NCI-H187 treated with DMSO at 0.1 percent for 48 hours (cell line): ENCODE results near the gene CLK1.
"Not testable (repeated sequence)": the region's sequence is repeated elsewhere in the genome, so short reads cannot be mapped to it uniquely, and the experiment has no call there.

Experiments
- DNase-seq: peaks from one replicate; lab custom pipeline; 2025; lab: John Stamatoyannopoulos, UW

CLK1 gene

DNA sequence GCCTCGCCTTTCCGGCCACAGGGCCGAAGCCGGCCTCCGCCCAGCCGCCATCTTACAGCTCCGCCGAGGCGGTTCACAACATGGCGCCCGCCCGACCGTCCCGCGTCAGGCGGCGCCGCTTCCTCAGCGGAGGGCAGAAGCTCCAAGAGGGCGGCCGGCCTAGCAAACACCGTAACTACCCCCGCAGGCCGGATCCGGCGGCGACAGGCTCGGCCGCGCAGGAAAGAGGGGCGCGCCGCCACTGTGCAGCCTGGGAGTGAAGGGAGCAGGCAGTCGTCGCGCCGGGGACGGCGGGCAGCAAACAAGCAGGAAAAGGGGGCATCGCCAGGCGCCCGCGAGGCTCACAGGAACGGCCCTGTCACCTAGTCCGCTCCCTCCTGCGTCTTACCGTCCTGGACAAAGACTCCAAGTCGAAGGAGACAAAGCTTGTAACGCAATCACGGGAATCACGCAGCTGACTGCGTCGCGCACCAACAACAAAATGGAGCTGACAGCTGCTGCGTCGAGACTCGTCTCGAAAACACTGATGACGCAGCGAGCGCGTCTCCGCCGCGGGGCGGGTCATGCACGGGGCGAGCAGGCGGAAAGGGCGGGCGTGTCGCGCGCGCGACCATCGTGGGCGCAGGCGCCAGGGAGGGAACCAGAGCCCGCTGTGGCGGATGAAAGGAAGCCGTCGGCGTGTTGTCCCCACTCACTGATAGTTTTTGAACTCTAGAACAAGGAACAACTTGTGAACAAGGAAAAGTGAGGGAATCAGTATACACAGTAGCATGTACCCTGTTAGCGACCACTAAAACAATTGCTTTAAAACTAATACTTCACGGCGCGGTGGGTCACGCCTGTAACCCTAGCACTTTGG, at the start of gene CLK1:
CLK1 (minus strand) TSS at position 483 of the 859 bp plus-strand sequence. CDS start 2,796 bp downstream, outside the sequence.
- DNase-seq: peak; percentile 29

DNA sequence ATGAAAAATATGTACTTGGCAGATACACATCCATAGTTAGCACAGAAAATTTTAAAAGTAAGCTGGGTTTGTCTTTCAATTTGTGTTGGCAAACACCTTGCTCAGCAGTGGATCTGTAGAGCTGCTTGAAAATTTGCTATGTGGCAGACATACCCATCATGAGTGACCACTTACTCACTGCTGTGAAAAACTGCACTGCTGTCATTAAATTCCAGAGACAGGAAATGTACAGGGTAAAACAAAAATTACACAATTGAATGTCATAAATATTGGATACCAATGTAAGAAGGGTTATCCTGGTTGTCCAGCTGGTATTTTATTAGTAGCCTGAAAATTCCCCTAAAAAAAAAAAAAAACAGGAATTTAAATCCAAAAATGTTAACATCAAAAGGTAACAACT, 49.2 kb upstream of the CLK1 start:
- DNase-seq: no peak

DNA sequence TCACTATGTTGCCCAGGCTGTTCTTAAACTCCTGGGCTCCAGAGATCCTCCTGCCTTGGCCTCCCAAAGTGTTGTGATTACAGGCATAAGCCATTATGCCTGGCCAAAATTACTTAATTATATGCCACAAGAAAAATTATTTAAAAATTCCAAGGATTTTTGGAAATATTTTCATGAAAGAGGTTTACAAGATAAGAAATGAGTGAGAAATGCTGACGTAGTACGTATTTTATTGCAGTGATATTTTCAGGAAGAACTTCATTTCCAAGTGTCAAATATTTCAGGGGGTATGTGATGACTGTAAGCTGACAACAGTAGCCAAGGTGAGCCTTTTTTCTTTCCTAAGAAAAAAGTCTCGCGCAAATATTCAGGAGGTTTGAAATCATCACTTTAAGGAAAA, 45.5 kb upstream of the CLK1 start:
- DNase-seq: no peak

DNA sequence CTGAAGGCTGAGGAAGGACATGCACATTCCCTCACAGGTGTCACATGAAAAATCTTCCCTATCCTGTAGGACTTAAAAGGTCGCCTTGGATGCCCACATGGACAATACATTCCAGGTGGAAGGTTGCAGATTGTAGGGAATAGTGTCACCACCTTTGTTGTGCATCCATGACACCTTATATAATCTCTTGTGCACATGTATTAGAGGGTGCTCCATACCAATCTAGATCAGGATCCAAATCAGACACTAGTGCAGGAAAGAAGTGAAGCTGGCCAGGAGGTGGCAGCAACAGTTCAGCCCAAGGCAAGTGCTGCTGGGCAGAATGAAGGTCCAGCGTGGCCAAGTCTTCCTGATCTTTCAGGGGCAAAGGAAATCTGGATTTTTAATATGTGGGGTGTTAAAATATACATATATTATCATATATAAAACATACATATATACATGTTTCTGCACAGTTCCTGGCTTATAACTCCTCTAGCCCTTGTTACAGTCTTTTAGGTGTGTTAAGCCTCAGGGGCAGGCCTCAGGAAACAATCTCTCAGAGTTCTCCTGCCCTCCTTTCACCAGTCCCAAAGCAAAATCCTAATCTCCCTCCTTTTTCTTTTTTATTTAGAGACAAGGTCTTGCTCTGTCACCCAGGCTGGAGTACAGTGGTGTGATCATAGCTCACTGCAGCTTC, 41.3 kb upstream of the CLK1 start:
- no peak for DNase-seq

DNA sequence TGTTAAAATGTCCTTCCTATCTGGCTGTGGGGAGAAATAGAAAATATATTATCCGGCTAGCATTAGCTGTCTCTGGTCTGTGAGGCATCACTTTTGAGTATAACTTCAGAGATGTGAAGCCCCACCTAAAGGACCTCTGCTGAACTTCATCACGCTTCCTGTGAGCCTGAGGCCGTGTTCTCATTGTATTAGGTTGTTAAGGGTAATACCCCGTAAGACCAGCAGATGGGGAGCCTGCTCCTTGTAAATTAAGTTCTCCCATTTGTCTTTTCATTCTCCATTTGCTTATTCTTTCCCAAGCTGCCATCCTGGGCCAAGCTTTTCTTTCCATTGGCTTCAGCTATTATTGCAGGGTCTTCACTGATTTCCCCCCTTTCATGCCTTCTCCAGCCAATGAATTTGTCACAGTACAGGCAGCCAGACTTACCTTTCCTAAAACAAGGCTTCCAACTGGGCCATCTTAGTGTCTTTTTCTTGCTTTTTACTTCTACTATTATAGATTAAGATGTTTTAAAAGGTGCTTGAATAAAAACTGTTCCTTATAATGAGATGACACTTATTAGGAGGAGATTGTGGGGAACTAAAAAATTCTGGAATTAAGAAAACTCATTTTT, 37.1 kb upstream of the CLK1 start:
- DNase-seq: no peak

DNA sequence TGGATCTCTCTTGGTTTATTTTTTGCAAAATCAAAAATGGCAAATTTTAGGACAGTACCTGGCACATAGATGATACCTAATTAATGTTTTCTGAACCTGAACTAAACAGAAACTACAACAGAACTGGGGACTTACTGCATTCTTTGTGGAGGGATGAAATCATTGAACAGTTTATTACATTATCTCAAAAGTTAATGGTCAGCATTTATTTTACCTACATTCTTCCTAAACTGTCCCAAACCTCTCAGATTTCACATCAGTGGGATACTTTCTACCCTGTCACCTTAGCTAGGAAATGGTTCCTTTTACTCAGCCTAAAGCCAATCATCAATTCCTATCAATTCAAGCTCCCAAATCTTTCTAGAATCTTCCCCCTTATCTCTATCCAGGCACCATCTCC, 35.0 kb upstream of the CLK1 start:
- DNase-seq: no peak

DNA sequence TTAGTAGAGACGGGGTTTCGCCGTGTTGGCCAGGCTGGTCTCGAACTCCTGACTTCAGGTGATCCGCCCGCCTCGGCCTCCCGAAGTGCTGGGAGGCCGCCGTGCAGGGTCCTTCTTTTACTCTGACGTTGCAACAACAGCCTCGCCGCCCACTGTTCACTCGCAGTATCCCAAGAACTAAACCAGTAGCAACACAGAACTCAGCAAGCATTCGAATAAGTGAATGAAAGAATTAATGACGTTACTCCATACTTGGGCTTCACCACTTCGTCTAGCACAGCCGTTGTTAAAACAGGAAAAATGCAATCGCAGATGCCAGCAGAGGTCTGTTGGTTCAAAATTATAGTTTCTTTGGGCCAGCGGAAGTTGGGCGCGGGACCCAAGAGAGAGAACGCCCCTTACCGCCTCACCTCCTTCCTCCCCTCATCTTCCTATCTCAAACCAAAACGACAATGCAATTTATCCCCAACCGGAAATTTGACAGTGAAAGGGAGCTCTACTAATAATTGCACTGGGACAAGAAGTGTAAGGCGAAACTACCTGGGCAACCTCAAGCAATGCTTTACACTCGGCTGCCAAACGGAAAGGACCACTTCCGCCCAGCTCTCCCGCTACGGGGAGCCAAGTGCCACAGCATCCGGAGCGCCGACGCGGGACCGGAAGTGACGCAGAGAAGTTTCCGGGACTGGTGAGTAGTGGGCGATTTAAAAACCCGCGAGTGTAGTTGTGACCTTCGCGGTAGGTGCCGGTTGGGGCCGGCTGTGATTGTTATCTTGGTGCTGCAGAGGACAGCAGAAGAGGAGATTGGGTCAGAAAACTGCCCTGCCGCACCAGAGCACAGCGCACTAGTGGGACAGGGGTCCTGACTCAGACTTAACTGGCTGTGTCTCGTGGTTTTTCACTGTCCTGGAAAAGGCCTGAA, 24.5 kb upstream of the CLK1 start, which contains the start of the genes NIF3L1 and PPIL3:
NIF3L1 (plus strand) TSS at position 668 of the 922 bp plus-strand sequence. CDS start 2,573 bp downstream, outside the sequence.
PPIL3 (minus strand) TSS at position 374 of the 922 bp plus-strand sequence. CDS start 1,462 bp downstream, outside the sequence.
- DNase-seq: peak; percentile 65

DNA sequence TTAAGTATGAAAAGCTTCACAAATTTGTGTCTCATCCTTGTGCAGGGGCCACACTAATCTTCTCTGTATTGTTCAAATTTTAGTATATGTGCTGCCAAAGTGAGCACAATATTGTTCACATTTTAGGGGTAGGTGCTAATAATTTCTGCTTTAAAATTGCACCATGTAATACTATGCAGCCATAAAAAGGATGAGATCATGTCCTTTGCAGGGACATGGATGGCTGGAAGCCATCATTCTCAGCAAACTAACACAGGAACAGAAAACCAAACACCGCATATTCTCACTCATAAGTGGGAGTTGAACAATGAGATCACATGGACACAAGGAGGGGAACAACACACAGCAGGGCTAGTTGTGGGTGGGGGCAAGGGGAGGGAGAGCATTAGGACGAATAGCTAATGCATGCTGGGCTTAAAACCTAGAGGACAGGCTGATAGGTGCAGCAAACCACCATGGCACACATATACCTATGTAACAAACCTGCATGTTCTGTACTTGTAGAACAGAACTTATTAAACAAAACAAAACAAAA, 17.3 kb upstream of the CLK1 start:
- DNase-seq: not testable (repeated sequence)

DNA sequence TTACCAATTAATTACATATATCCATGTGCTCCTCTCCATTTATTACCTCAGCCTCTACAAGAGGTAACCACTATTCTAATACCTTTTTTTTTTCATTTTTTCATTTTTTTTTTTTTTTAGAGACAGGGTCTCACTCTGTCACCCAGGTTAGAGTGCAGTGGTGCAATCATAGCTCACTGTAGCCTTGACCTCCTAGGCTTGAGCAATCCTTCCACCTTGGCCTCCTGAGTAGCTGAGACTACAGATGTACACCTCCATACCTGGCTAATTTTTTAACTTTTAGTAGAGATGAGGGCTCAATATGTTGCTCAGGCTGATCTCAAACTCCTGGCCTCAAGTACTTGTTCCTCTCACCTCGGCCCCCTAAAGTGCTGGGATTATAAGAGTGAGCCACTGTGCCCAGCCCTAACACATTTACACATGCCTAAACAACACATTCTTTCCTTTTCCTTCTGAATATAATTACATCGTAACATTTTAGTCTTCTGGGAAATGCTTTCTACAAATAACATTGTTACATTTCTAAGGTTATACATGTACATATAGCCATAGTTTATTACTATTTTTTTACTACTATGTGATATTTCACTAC, 13.9 kb upstream of the CLK1 start:
- no peak for DNase-seq

DNA sequence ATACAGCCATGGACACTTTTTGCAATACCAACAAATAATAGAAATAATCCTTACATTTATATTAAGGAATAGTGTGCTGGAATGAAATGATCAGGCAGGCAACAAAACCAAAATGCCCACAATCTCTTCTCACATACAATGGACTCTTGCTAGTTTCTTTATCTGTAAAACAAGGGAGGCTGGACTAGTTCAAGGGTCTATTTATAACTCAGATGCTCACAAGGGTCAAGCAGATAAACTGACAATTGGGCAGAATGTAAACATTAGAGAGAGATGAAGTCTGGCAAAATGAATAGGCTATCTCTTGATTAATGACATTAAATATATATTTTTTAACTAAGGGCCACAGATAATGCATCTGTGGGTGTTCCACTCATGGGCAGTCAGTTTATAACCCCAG, 13.0 kb upstream of the CLK1 start:
- DNase-seq: no peak

DNA sequence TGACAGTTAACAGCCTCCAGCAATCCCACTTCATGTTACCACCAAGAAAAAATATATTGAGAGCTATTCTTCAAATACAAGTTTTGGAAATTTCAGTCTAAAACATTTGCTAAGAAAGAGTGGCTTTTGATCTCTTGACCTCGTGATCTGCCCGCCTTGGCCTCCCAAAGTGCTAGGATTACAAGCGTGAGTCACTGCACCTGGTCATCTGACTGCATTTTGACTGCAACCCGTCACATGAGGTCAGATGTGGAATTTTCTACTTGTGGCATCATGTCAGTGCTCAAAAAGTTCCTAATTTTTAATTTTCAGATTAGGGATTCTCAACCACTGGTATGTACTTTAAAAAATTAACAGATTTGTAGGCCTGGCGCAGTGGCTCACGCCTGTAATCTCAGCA, 9.1 kb upstream of the CLK1 start:
- DNase-seq: no peak

DNA sequence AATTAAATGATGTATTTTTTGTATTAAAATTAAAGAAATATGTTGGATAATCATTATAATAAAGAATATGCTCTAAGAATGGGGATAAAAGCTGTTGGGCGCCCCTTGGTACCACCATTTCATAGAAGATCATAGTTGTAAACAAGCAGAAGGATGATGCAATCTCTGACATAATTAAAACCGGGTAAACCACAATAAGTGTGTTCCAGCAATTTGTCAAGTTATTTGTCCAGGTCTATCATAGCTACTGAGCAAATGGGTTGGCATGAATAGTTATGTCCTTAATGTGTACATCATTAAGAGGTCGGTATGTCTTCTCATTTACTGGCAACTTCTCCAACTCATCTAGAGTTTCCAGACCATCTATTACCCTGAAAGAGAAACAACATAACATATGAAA, 6.7 kb upstream of the CLK1 start:
- DNase-seq: no peak

DNA sequence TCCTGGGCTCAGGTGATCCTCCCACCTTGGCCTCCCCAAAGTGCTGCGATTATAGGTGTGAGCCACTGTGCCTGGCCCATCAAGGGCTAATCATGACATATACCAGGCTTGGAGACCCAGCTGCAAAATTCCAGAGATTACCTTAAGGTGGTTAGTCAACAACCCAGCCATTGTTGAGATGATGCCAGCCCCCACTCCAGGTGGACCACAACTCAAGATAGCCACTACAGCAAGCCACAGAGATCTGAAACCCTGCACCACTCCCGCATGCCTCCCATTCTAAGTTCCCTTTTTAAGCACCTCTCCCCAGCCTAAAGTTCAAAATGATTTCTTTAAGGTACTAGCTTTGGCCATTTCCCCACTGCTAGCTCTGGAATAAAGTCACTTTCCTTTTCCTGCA, 4.6 kb upstream of the CLK1 start:
- no peak for DNase-seq

DNA sequence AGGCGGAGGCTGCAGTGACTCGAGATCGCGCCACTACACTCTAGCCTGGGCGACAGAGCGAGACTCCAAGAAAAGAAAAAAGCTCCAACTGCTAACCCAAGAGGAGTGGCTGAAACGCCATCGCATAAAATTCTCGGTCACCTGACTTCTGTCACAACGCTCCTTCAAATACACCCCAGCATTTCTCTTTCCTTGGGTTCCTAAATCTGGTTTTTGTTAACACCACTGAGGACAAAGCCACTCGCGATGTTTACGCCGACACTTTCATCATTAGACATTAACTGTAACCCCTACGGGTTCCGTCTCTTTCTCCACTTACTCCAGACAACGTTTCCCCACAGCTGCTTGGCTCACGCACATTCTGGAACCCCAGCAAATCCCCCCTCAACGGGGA, 679 bp downstream of the CLK1 start:
- no peak for DNase-seq

DNA sequence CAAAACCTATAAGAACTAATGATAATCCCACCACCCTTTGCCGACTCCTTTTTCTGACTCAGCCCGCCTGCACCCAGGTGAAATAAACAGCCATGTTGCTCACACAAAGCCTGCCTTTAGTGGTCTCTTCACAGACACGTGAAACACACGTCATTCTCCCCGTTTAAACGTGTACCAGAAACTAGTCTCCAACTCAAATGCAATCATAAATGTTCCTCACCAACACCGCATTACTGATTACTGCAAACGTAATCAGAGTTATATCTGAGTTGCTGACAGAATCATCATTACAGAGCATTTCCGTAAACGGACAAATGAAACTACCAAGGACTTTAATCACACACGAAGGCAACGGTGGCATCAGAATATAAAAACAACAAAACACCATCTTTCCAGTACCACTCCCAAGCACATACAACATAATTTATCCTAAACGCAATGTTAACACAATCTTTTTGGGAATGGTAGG, 1.9 kb downstream of the CLK1 start:
- no peak for DNase-seq

DNA sequence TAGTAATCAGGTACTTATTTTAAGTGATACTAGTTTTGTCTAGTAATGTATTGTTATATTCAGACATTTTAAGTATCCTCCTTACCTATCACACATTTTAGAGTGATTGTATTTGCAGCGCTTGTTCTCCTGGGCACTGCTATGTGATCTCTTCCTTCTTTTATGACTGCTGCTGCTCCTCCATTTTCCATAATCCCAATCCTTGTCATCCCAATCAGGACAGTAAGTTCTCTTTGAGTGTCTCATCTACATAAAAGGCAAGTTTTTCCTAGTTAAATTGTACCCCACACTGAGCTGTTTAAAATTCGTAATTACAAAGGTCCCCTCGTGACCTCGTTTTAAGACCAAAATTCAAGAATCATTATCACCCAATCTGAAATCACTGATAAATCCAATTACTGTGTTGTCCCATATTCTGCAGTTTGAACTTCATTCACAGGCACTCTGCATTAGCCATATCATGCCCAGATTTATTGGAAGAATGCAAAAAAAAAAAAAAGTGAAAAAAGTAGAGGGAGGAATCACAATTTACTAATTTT, 2.8 kb downstream of the CLK1 start:
- DNase-seq: no peak

DNA sequence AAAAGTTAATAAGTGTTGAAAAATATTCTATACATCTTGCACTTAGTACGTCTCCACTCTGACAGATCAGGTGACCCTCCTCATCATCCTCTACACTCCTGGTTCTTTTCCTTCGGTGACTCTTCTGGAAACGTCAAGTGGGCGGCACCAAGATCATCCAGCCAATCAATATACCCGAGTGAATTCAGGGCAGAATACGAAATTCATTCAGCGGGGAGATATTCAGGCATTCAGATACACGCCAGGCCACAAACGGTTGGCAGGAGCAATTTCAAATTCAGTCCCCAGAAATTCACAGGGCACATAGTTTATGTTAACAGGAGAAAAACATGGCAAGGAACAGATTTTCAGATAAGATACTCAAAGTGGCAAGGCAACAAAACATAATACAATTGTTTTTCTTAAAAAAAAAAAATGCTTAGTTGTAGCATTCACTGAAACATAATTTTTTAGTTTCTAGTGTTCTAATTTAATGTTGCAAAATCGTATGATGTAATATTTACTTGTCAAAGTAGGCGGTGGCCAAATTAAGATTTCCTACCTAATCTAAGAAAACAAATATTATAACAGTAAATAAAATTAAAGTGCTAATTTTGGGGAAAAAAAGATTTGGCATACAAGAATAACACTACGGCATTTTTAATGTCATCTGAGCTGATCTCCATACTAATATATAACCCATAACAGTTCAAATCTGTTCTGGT, 4.2 kb downstream of the CLK1 start:
- no peak for DNase-seq

DNA sequence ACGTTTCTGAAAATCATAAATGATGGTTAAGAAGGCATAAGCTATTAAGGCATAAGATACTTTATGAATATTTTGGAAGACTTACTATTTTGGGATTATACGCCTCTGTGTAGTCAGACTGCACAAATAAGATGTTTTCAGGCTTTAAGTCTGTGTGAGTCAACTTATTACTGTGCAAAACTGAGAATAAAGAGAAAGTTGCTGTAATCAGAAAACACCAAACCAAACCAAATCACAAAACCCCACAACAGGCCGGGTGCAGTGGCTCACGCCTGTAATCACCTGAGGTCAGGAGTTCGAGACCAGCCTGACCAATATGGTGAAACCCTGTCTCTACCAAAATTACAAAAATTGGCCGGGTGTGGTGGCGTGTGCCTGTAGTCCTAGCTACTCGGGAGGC, 7.7 kb downstream of the CLK1 start:
- no peak for DNase-seq

DNA sequence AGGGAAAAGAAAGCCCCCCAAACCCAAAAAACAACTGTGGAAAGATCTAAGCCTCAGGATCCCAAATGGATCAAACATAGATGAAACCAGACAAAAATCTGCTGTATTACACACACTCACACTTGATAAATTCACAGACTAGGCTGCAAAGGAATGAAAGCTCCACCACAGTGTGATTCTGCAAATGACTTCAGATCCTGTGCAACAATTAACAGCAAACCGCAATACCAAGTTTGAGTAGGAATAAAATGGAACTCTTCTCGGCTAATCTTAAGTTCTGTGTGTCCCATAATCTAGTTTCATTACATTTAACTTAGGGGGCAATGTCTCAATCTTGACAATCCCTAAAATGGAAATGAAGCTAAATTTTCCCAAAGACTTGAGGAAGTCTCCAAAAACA, 11.9 kb downstream of the CLK1 start:
- no peak for DNase-seq
